HG03095 (cell line): ENCODE measurements around the gene TJP3.
"Not testable (repeated sequence)": the region's sequence is repeated elsewhere in the genome, so short reads cannot be mapped to it uniquely, and the experiment has no call there.

Experiments used
- ATAC-seq: cut with Tn5 transposase; IDR thresholded peaks from one replicate; pipeline ENCODE4 v1.9.1; 2021; ENCODE audit warnings: moderate library complexity; ENCODE audit not compliant: unreplicated experiment

TJP3 gene

DNA sequence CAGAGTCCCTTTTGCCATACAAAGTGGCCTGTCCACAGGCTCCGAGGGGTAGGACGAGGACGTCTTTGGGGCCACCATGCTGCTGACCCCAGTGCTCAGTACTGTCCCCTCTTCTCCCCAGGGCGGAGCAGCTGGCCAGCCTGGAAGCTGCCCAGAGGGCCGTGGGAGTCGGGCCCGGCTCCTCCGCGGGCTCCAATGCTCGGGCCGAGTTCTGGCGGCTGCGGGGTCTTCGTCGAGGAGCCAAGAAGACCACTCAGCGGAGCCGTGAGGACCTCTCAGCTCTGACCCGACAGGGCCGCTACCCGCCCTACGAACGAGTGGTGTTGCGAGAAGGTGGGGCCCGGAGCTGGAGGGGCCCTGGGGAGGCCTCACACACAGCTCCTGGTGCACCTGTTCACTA lies 32.2 kb downstream of the TJP3 start:
- ATAC-seq: no peak

DNA sequence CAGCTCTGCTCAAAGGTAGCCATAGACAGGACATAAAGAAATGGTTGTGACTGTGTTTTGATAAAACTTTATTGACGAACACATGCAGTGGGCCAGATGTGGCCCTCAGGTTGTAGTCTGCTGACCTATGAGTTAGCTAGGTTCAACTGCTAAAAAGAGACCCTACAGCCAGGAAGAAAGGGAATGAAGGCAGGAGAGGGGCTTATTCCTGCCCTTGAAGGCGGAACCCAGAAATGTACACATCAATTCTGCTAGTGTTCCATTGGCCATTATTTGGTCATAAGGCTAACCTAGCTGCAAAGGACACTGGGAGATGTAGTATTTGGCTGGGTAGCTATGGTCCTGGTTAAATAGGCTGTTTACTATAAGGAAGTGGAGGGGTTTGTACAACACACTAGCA lies 35.3 kb downstream of the TJP3 start:
- no peak for ATAC-seq

DNA sequence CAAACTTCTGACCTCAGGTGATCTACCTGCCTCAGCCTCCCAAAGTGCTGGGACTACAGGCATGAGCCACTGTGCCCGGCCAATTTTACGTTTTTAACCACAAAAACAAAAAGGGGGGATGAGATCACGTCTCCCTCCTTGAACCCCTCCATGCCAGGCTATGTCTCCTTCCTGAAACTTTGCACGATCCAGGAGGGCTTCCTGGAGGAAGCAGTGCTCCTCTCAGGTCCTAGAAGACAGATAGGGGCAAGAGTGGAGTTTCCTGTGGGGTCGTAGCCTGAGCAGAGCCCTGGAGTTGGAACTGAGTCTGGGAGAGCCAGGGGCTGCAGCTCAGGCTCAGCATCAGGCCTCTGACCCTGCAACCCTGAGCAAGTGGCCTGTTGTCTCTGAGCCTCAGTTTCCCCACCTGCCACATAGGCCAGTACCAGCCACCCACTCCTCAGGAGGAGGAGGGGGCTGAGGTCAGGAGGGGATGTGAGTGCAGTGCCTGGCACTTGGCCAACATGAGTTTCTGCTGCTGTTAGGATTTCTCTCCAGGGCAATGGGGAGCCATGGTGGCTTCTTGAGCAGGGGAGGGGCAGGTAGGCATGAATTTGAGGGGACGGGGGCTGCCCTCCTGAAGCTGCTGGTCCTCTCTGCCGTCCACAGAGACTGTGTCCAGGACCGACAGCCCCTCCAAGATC lies 37.3 kb downstream of the TJP3 start:
- ATAC-seq: no peak

DNA sequence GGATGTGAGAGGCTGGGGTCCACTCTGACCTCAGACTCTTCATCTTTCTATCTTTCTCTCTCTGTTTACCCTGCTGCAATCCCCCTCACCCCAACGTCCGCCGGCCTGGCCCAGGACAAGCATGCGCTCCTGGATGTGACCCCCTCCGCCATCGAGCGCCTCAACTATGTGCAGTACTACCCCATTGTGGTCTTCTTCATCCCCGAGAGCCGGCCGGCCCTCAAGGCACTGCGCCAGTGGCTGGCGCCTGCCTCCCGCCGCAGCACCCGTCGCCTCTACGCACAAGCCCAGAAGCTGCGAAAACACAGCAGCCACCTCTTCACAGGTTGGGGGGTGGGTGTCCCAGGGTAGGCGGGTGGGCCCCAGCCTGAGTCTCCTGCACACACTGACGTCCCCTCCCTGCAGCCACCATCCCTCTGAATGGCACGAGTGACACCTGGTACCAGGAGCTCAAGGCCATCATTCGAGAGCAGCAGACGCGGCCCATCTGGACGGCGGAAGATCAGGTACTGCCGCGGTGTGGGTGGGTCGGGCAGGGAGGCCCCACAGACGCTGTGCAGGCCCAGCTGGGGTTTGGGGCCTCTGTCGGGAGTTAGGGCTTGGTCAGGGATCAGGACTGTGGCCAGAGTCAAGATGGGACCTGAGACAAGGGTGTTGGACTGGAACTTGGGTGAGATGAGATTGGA lies 38.3 kb downstream of the TJP3 start:
- ATAC-seq: no peak

DNA sequence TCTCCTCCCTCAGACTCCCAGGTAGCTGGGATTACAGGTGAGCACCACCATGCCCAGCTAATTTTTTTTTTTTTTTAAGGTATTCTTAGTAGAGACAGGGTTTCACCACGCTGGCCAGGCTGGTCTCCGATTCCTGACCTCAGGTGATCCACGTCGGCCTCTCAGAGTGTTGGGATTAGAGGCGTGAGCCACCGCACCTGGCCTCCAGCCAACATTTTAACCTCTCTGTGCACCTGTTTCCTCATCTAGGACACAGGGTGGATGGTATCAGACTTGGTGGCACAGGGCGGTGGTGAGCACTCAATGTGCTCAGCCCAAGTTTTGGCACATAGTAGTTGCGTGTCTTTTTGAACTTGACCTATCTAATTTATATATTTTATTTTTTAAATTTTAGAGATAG lies 40.8 kb downstream of the TJP3 start:
- ATAC-seq: no peak

DNA sequence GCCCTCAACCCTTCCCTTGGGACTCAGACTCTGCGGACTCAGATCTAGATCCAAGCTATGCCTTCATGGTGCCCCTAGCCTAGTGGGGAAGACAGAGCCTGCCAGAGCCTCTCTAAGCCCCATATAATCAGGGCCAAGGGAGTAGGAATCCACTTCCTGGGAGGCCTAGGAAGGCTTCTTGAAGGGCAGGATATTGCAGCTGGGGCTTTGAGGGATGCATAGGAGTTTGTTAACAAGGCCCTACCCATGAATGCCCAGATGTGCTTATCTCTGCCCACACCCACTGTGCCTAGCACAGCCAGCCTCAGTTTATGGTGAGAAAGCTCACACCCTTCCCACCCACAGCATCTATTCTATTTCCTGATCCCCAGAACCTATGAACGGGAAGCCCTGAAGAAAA lies 42.0 kb downstream of the TJP3 start:
- ATAC-seq: no peak

DNA sequence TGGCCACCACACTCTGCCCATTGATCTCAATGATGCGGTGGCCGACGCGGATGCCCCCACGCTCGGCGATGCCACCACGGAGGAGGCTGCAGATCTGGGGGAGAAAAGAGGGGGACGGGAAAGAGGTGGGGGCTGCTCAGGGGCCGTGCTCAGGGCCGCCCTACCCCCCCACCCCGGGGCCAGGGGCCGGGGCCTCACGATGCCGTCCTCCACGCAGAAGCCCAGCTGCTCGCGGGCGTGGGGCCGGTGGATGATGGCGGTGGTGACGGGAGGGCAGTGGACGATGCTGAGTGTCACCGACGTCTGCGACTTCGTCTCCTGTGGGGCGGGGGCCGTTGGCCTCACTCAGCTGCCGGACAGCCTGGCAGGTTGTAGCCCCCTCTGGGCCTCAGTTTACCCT lies 43.1 kb downstream of the TJP3 start:
- ATAC-seq: no peak

DNA sequence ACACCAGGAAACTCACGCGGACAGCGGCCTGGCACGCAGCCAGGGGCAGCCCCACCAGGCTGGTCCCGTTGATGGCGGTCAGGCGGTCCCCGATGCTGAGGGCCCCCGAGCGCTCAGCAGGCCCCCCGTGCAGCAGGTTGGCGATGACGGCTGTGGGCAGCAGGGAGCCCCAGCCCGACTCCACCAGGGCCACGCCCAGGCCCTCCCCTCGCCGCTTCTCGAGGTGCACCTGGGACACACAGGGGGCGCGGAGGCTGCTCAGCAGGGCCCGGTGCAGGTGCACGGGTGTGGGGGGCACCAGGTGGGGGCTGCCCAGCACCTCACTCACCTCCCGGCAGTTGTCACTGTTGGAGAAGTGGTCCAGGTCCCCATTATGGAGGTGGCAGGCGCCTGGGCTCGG lies 44.3 kb downstream of the TJP3 start:
- ATAC-seq: no peak

DNA sequence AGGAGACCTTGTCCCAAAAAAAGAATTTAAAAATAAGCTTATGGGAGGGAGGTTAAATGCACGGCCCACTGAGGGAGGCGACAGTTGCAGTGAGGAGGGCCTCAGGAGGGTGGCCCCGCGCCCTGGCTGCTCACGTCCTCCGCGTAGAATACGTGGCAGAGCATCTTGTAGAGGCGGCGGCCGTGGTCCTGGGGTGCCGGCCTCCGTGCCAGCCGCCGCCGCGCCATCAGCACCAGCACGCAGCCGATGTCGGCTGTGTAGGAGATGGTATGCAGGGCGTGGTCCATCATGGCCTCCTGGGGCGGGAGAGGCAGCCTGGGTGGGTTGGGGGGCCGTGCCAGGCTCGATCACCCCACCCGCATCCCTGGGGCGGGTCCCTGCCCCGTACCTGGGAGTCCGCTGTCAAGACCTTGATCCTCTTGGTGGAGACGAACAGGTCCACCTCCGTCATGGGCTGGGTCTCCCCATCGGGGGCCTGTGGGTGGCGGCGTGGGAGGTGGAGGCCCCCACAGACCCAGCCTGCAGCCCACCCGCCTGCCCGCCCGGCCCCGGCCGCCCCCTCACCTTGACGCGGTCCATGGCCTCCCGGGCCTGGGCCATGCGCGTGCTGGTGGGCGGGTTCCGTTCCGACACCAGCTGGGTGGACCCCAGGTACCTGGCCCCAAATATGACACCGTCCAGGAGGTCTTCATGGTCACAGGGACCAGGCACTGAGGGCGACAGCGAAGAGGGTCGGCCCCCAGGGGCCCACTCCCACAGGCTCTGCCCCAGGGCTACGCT lies 45.6 kb downstream of the TJP3 start:
- no peak for ATAC-seq

DNA sequence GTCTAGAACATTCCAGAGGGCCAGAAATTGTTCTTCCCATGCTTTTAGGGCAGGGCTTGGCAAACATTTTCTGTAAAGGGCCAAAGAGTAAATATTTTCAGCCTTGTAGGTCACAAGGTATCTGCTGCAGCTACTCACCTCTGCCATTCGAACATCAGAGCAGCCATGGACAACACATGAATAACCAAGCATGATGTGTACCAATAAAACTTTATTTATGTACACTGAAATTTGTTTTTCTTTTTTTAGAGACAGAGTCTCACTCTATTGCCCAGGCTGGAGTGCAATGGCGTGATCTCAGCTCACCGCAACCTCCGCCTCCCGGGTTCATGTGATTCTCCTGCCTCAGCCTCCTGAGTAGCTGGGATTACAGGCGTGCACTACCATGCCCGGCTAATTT lies 49.5 kb downstream of the TJP3 start:
- ATAC-seq: not testable (repeated sequence)

DNA sequence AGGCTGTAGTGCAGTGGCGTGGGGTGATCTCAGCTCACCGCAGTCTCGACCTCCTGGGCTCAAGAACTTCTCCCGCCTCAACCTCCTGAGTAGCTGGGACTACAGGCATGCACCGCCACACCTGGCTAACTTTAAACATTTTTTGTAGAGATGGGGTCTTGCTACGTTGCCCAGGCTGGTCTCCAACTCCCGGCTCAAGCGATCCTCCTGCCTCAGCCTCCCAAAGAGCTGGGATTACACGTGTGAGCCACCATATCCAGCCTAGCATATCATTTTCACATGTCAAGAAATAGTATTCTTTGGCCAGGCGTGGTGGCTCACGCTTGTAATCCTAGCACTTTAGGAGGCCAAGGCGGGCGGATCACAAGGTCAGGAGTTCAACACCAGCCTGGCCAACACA lies 50.1 kb downstream of the TJP3 start:
- not testable (repeated sequence) for ATAC-seq

DNA sequence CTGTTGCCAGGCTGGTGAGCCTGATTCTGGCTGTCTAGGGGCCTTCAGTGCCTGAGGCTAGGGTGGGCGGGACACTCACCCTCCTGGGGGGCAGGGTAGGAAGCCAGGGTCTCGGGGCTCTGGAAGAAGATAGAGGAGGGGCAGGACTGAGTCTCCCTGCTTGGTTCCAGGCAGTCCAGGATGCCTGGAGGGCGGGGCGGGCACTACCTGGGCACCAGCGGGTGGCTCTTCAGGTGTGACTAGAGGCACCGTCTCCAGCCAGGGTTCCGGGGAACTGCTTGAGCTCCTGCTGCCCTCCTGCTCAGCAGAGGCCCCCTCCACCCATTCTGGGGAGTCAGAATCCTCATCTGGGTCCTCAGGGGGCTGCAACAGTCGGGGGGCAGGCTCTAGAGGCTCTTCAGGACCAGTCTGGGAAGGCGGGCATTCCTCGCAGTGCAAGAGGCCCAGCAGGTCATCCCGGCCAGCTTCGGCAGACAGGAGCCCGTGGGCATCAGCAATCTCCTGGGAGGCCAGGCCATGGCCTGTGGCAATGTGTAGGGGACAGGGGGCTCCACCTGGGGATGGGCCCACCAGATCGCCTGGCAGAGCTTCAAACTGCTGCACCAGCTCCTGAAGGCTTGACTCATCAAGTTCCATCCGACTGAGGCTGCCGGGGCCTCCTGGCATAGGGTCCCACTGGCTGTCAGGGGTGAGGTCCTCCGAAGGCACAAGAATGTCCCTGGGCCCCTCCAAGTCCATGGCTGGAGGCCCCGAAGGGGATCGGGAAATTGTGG lies 51.5 kb downstream of the TJP3 start:
- ATAC-seq: no peak

DNA sequence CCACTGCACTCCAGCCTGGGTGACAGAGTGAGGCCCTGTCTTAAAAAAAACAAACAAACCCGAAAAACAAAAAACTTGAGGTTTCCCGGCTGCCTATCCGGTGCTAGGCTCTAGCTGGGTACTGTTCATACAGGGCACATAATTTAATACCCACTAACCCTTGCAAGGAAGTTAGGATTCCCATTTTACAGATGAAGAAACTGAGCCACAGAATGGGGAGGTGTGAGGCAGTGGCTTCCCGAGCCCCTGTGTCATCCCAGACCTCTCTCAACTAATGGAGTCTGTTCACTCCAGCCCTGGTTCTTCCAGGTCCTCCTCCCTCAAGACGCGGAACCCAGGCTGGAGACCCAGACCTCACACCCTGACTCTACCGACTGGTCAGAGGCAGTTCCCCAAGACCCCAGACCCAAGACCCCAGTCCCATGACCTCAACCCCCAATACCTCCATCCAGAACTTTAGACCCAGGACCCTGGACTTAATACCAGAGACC lies 52.7 kb downstream of the TJP3 start:
- ATAC-seq: no peak

DNA sequence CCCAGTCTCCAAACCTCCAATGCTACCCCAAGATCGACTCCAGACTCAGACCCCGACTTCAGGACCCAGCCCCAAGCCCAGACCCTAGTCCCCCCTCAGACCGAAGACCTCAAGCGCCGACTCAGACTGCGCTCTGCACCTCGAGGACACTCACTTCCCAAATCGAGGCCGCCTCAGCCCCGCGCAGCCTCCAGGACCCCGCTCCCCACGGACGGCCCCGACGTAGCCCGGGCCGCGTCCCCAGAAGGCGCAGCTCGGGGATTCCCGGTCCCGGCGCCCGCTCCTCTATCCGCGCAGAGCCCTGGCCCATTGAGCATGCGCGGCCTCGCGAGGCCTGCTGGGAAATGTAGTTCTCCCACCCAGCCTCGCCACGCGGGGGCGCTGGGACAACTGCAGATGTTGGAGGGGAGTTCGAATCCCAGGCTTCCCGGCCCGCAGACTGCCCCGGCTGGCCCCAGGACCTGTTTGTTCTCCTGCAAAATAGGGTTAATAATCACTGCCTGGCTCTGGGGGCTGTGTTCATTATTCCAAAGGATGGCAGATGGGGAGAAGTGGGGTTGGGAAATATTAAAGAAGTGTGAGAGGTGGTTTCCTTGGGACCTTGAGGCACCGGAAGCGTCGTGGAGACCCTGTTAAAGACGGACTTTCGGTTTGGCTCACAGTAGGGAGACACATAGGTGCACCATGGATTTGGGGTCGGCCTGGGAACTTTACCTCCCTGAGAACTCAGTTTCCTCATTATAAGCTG lies 53.4 kb downstream of the TJP3 start, which contains the start of gene APBA3:
APBA3 (minus strand) TSS at position 311 of the 748 bp plus-strand sequence. CDS start 1,428 bp downstream, outside the sequence.
- peak; percentile 49 for ATAC-seq

DNA sequence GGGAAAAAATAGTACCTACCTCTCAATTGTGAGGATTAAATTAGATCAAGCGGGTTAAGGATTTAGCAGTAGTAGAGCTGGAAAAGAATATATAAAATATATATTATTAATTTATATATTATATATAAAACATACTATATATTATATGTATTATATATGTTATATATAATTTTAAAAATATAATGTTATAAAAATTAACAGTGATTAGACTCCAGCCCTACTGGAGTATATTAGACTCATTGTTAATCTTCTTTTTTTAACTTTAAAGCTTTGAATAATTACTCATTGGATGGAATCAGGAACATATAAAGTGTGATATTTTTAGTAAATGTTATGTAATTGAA lies 53.9 kb downstream of the TJP3 start:
- no peak for ATAC-seq

DNA sequence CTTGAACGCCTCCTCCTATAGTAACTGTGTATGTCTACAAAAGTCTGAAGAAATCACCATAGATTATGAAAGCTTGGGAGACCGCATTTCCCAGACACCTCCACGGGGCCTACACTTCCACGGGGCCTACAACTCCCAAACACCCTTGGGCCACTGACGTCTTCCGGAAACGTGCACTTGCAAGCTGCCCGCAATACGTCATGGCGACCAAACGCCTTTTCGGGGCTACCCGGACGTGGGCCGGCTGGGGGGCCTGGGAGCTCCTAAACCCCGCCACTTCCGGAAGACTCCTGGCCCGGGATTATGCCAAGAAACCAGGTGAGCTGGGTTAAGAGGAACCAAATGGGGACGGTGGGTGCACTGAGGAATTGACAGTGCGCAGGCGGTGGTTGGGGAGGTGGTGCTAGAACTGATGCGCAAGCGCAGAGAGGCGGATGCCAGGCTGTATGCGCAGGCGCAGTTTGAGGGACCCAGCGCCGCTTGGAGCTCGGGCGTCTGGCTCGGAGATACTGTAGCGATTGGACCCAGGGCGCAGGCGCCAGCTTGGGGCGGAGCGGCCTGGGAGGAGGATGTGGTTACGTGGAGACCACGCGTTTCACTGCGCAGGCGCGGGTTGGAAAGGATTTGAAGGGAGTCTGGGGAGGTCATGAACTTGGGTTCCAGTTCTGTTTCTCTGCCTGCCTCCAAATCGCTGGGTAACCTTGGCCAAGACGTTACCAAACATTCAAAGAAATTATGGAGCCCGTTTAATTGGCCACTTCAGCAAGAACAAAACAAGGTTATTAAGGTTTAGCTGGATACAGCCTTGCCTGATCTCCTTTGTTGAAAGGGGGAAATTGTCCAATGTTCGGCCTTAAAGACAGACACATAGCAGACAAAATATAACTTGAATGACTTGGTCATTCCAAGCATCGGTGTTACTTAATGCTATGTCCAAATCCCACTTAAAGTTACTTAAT lies 54.6 kb downstream of the TJP3 start, which contains the start of gene MRPL54:
MRPL54 (plus strand) TSS at position 182 of the 959 bp plus-strand sequence; CDS start at position 201, 19 bp downstream.
- peak; percentile 56 for ATAC-seq

DNA sequence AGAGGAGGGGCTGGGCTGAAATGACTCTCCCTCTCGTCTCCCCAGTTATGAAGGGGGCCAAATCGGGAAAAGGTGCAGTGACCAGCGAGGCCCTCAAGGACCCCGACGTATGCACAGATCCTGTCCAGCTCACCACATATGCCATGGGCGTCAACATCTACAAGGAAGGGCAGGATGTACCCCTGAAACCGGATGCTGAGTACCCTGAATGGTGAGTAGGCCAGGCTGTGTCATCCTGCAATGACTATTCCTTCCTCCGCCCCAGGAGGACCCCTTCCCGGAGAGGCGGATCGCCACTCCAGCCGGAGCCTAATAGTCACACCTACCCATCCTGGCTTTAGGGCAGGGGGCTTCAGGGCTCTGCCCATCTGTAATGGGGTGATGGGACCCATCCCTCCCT lies 56.9 kb downstream of the TJP3 start:
- ATAC-seq: no peak

DNA sequence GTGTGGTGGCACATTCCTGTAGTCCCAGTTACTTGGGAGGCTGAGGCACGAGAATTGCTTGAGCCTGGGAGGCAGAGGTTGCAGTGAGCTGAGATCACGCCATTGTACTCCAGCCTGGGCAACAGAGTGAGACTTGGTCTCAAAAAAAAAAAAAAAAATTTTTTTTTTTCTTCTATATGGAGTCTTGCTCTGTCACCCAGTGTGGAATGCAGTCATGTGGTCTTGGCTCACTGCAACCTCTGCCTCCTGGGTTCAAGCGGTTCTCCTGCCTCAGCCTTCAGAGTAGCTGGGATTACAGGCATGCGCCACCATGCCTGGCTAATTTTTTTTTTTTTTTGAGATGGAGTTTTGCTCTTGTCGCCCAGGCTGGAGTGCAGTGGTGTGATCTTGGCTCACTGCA lies 57.6 kb downstream of the TJP3 start:
- ATAC-seq: not testable (repeated sequence)

DNA sequence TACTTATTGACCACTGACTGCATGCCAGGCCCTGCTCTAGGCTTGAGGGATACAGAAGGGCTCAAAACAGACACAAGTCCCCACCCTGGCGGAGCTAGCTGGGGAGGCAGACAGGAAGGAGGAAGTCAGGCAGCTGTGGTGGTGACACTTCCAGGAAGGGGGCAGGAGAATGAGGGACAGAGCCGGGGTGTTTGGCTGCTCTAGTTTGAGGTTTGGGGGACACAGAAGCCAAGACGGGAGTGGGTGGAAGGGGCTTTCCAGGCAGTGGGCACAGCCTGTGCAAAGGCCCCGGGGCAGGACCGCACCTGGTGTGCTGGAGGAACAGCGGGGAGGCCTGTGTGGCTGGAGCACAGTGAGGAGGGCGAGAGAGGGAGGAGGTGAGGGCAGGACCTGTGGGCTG lies 58.3 kb downstream of the TJP3 start:
- no peak for ATAC-seq
